ENCODE data around the gene RASGRF2.

Gene RASGRF2

DNA sequence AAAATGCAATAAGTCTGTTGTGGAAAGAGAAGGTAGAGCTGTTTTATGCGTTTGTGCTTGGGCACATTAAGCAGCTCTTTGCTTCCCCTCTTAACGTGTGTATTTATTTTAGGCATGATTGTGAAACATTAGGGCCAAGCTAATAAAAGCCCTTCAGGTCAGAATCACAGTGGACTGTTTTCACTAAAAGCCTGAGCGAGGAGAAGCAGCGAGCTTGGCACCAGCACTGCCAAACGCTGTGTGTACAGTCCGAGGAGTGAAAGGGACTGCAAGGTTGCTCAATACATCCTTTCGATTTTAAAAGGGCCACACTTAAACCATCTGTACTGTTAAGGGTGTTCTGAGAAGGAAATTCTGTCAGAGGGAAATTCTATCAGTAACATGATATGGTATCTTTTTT, 165.8 kb downstream of the RASGRF2 start:
- no peak overlapping the region for H3K4me3 Mint-ChIP-seq
- H3K27me3 Mint-ChIP-seq (ENCODE audit: low read depth, poor library complexity) = peaks cover 7% of the 10 kb centered on the region
- no peak for DNase-seq
- no peaks in the 10 kb centered on the region for H3K9me3 Mint-ChIP-seq
- H3K27ac Mint-ChIP-seq = no peak overlapping the region
- no peaks in the 10 kb centered on the region for H3K36me3 Mint-ChIP-seq (ENCODE audit: low read depth)
- TF ChIP-seq, protein P1, sequence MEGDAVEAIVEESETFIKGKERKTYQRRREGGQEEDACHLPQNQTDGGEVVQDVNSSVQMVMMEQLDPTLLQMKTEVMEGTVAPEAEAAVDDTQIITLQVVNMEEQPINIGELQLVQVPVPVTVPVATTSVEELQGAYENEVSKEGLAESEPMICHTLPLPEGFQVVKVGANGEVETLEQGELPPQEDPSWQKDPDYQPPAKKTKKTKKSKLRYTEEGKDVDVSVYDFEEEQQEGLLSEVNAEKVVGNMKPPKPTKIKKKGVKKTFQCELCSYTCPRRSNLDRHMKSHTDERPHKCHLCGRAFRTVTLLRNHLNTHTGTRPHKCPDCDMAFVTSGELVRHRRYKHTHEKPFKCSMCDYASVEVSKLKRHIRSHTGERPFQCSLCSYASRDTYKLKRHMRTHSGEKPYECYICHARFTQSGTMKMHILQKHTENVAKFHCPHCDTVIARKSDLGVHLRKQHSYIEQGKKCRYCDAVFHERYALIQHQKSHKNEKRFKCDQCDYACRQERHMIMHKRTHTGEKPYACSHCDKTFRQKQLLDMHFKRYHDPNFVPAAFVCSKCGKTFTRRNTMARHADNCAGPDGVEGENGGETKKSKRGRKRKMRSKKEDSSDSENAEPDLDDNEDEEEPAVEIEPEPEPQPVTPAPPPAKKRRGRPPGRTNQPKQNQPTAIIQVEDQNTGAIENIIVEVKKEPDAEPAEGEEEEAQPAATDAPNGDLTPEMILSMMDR (IDR thresholded peaks at IDR 0.05) = no peak
- H3K4me1 Mint-ChIP-seq = no peaks in the 10 kb centered on the region

DNA sequence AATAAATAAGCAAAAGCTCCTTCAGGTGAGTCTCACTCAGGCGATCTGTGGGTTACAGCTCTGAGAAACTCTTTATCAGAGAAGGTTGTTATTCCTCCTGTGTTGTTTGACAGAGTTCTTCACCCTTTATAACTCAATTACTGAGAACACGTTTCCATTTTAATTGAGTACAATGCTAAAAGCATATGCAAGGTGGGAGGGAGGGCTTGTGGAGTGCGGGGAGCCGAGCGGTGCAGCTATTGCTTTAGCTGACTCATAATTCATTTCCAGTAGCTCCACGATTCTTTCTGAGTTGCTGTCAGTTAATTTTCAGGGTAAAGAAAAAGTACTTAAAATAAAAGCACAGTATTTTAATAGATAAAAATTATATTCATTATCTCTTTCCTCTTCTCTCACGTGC, 168.3 kb downstream of the RASGRF2 start:
- DNase-seq = no peak
- no peaks in the 10 kb centered on the region for H3K9me3 Mint-ChIP-seq
- TF ChIP-seq, protein P1 (IDR thresholded peaks at IDR 0.05) = no peak
- H3K27ac Mint-ChIP-seq = no peak overlapping the region
- H3K27me3 Mint-ChIP-seq (ENCODE audit: low read depth, poor library complexity) = peaks cover 12% of the 10 kb centered on the region
- H3K4me1 Mint-ChIP-seq = no peaks in the 10 kb centered on the region
- no peaks in the 10 kb centered on the region for H3K36me3 Mint-ChIP-seq (ENCODE audit: low read depth)
- no peak overlapping the region for H3K4me3 Mint-ChIP-seq

DNA sequence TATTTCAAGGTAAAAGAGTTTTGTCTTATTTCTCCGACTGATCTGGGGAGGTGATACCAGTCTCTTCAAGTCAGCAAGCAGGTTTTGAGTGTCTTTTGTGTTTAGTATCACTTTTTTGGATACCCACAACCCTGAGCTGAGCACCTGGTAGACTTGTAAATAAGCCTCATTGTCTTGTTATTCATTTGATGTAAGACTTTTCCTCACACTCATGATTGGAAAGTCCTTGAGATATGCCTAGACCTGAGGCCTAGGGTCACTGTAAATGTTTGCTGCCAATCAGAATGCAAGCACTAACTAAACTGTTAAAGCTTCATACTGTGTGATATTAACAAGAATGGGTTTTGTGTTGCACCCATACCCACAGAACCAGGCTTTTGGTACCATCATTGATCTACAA, 172.2 kb downstream of the RASGRF2 start:
- H3K36me3 Mint-ChIP-seq (ENCODE audit: low read depth) = peaks cover 5% of the 10 kb centered on the region
- H3K27me3 Mint-ChIP-seq (ENCODE audit: low read depth, poor library complexity) = peaks cover 12% of the 10 kb centered on the region

DNA sequence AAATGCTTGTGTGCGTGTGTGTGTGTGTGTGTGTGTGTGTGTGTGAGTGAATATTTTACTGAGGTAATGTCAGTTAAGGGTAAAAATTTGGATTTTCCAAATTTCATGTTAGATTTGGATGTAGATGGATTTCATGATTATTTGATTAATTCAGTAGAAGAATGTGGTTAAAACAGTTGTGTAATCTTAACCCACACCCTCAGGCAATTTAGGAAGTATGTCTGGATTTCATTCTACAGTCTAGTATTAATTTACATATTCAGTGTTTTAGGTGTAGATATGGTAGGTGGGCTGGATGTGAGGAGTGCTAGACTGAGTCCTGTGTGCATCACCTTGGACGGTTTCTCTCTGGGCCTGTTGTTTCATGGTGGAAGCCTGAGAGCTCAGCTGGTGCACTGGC, 173.9 kb downstream of the RASGRF2 start:
- DNase-seq = no peak
- Mint-ChIP-seq H3K4me1 (no peaks in the 10 kb centered on the region), H3K27ac (no peak overlapping the region), H3K9me3 (peaks cover 13% of the 10 kb centered on the region), H3K27me3 (ENCODE audit: low read depth, poor library complexity) (peaks cover 12% of the 10 kb centered on the region), H3K4me3 (no peak overlapping the region), H3K36me3 (ENCODE audit: low read depth) (peaks cover 5% of the 10 kb centered on the region)
- TF ChIP-seq, protein P1 (IDR thresholded peaks at IDR 0.05) = no peak

More for the DNA sequence above, 172.2 kb downstream of the RASGRF2 start:
- no peak for DNase-seq
- H3K4me1 Mint-ChIP-seq = no peaks in the 10 kb centered on the region
- peaks cover 13% of the 10 kb centered on the region for H3K9me3 Mint-ChIP-seq
- TF ChIP-seq, protein P1 (IDR thresholded peaks at IDR 0.05) = no peak
- no peak overlapping the region for H3K4me3 Mint-ChIP-seq
- no peak overlapping the region for H3K27ac Mint-ChIP-seq

DNA sequence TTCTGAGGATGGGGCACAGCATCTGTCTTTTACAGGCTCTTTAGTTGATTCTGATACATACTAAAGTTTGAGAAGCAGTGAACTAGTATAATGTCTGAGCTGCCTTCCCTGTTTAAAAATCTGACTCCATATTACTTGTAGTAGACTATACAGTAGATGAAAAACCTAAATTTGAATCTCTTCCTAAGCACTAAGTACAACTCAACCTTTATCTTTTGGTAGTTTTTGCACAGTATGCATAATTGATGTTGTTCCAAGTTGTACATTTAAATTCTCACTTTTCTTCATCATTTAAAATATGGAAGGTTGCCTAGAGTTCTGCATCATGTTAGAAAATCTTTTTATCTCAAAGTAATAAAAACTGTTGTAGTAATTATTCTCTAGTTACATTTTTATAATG, 174.4 kb downstream of the RASGRF2 start:
- Mint-ChIP-seq H3K27ac (no peak overlapping the region), H3K36me3 (ENCODE audit: low read depth) (peaks cover 5% of the 10 kb centered on the region), H3K27me3 (ENCODE audit: low read depth, poor library complexity) (peaks cover 12% of the 10 kb centered on the region), H3K4me1 (no peaks in the 10 kb centered on the region), H3K4me3 (no peak overlapping the region), H3K9me3 (peaks cover 13% of the 10 kb centered on the region)
- TF ChIP-seq, protein P1 (IDR thresholded peaks at IDR 0.05) = no peak
- DNase-seq = no peak

- DNase-seq = no peak
- Mint-ChIP-seq H3K36me3 (ENCODE audit: low read depth) (peaks cover 5% of the 10 kb centered on the region), H3K27me3 (ENCODE audit: low read depth, poor library complexity) (peaks cover 10% of the 10 kb centered on the region), H3K4me1 (no peaks in the 10 kb centered on the region), H3K9me3 (peaks cover 13% of the 10 kb centered on the region), H3K27ac (no peak overlapping the region), H3K4me3 (no peak overlapping the region)
- TF ChIP-seq, protein P1 (IDR thresholded peaks at IDR 0.05) = no peak
Observed at GRCh38 chr5:81136557-81136956, 176.4 kb downstream of the RASGRF2 start.

All from nephron progenitor cell (in vitro differentiated cells).